ENCODE measurements around the gene LATS2.

- TF ChIP-seq CTCF (IDR thresholded peaks at IDR 0.05) = no peak
- TF ChIP-seq POLR2A (IDR thresholded peaks at IDR 0.05) = no peak
Measured at GRCh38 chr13:21086929-21087328, 25.5 kb upstream of the LATS2 start.

Data from testis (tissue), 2 donors.